Astrocyte (in vitro differentiated cells and primary cell): ENCODE results near the gene CCDC74A.
"Not testable (repeated sequence)": the region's sequence is repeated elsewhere in the genome, so short reads cannot be mapped to it uniquely, and the experiment has no call there.

Experiments
- CTCF ChIP-seq: IDR thresholded peaks from 2 replicates; pipeline ENCODE4 v1.5.1; 2011; ENCODE audit warnings: low read depth, mild to moderate bottlenecking, inconsistent platforms, low read length, moderate library complexity; ENCODE audit not compliant: insufficient read depth
- EZH2 ChIP-seq: IDR thresholded peaks from 2 replicates; pipeline ENCODE4 v1.6.1; 2012; ENCODE audit warnings: mild to moderate bottlenecking, low read length, inconsistent platforms; ENCODE audit not compliant: insufficient read depth

GRCh38 chr2:131534965-131535364 is 7.3 kb downstream of the CCDC74A start:
- not testable (repeated sequence) for TF ChIP-seq CTCF, EZH2
